ENCODE data around the gene SLC39A1. TPM values are rescaled to one million over a fixed set of nuclear protein-coding genes. Genes with fewer than 3 reads are reported as not detected.

Gene SLC39A1
- total RNA-seq, 1 donor from 2014 or later: 93.2 TPM

DNA sequence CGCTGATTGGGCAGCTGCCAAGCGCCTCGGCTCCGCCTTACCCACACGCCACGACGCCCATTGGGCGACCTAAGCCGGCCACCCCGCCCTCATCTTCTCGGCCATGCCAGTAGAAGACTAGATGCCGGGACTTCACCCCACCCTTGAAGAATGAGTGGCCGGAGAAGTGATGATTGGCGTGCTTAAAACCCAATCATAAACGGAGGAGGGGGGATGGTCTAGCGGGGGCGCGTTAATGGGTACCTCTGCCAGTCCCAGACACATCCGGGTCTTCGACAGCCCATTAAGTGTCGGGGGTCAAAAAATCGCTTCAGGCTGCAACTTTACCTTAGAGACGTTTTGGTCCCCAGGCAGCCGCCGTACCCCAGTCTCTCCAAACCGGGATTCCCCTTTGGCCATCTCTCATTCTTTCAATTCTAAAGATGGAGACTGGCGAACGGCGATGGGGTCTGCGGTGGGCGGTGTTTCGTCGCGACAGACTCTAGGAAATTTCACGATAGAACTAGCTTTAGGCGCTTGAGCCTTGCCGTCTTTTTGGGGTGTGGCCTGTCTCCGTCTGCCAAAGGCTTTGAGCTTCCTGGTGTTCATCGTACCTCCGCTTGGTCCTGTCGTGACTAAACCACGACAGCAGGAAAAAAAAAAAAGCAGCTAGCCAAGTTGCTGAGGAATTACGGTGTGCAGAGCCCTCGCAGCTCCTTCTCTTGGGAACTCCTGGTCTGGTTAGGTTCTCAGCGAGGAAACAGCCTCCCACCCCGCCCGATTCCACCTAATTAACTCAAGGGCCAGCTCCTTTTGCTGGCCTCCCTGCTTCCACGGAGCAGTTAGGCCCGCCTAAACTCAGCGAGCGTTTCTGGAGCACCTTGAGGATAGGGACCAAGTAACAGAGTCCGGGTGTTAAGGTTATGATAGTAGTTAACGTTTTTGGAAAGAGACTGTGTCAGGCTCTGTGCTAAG, 40.1 kb downstream of the SLC39A1 start, which contains the start of gene GATAD2B:
Gene GATAD2B, minus strand, starts transcription at position 1 of the 954 bp plus-strand sequence. CDS start 94,625 bp downstream, outside the sequence.
- TF ChIP-seq CTCF (IDR thresholded peaks at IDR 0.05): no peak
- Mint-ChIP-seq H3K9me3 (ENCODE audit: unreplicated experiment) (no peaks in the 10 kb centered on the region), H3K27ac (ENCODE audit: unreplicated experiment) (peak within 1 kb of the TSS; percentile 96)

DNA sequence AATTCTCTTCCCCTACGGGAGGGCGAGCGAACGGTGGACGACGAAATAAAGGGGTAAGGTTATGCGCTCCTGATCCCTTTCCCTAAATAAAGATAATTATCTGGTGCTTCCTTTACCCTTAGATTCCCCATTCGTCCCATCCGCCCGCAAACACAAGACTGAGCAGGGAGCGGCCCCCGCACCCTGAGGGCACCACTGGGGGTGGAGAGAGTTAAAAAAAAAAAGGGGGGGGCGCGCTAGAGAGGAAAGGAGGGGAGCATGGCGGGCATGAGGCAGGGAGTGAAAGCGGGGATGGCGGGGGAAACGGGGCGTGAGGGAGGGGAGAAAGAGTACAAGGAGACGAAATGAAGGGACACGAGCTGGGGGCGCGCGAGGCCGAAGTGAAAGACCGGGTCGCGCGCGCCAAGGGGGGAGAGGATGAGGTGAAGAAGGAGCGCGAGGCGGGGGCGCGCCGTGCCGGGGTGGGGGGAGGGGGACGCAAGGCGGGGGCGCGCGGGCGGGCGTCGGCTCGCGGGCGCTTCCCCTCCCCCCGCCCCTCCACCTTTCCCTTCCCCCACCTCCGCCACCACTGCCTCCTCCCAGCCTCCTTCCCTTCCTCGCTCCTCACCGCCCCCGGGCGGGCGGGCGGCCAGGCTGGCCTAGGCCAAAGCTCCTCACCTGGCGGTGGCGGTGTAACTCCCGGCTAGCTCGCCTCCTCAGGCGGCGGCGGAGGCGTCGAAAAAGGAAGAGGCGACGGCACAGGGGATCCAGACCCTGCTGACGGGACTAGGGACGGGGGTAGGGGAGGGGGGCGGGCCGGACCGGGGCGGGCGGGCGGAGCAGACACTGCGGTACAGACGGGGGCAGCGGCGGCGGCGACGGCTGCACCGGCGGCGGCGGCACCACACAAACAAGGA, 41.0 kb downstream of the SLC39A1 start:
- H3K9me3 Mint-ChIP-seq (ENCODE audit: unreplicated experiment): no peaks in the 10 kb centered on the region

More for the DNA sequence above, 40.1 kb downstream of the SLC39A1 start, which contains the start of gene GATAD2B:
- peak; percentile 99 for DNase-seq (ENCODE audit: extremely low spot score, unreplicated experiment)
- no peaks in the 10 kb centered on the region for H3K27me3 Mint-ChIP-seq (ENCODE audit: unreplicated experiment)
- peak within 1 kb of the TSS; percentile 93 for H3K4me3 Mint-ChIP-seq (ENCODE audit: unreplicated experiment)
- peaks cover 36% of the 10 kb centered on the region for H3K4me1 Mint-ChIP-seq (ENCODE audit: unreplicated experiment)
- H3K36me3 Mint-ChIP-seq (ENCODE audit: unreplicated experiment): no peaks in the 10 kb centered on the region

GRCh38 chr1:153921803-153922075, 41.6 kb downstream of the SLC39A1 start:
- TF ChIP-seq CTCF (IDR thresholded peaks at IDR 0.05): no peak
- no peaks in the 10 kb centered on the region for H3K9me3 Mint-ChIP-seq (ENCODE audit: unreplicated experiment)
- peak overlapping the region; percentile 92 for H3K4me3 Mint-ChIP-seq (ENCODE audit: unreplicated experiment)
- no peaks in the 10 kb centered on the region for H3K36me3 Mint-ChIP-seq (ENCODE audit: unreplicated experiment)
- no peak for DNase-seq (ENCODE audit: extremely low spot score, unreplicated experiment)
- H3K27me3 Mint-ChIP-seq (ENCODE audit: unreplicated experiment): no peaks in the 10 kb centered on the region
- peaks cover 40% of the 10 kb centered on the region for H3K4me1 Mint-ChIP-seq (ENCODE audit: unreplicated experiment)
- peak overlapping the region; percentile 81 for H3K27ac Mint-ChIP-seq (ENCODE audit: unreplicated experiment)

More for the DNA sequence above, 41.0 kb downstream of the SLC39A1 start:
- H3K4me1 Mint-ChIP-seq (ENCODE audit: unreplicated experiment): peaks cover 40% of the 10 kb centered on the region
- H3K36me3 Mint-ChIP-seq (ENCODE audit: unreplicated experiment): no peaks in the 10 kb centered on the region
- H3K27me3 Mint-ChIP-seq (ENCODE audit: unreplicated experiment): no peaks in the 10 kb centered on the region
- no peak for TF ChIP-seq CTCF (IDR thresholded peaks at IDR 0.05)
- peak overlapping the region; percentile 81 for H3K27ac Mint-ChIP-seq (ENCODE audit: unreplicated experiment)
- DNase-seq (ENCODE audit: extremely low spot score, unreplicated experiment): peak; percentile 84
- H3K4me3 Mint-ChIP-seq (ENCODE audit: unreplicated experiment): peak overlapping the region; percentile 93

- Mint-ChIP-seq H3K4me3 (ENCODE audit: unreplicated experiment) (peak overlapping the region; percentile 92), H3K27ac (ENCODE audit: unreplicated experiment) (peak overlapping the region; percentile 81), H3K27me3 (ENCODE audit: unreplicated experiment) (no peaks in the 10 kb centered on the region), H3K4me1 (ENCODE audit: unreplicated experiment) (peaks cover 40% of the 10 kb centered on the region), H3K9me3 (ENCODE audit: unreplicated experiment) (no peaks in the 10 kb centered on the region), H3K36me3 (ENCODE audit: unreplicated experiment) (no peaks in the 10 kb centered on the region)
- TF ChIP-seq CTCF (IDR thresholded peaks at IDR 0.05): no peak
- no peak for DNase-seq (ENCODE audit: extremely low spot score, unreplicated experiment)
Measured at GRCh38 chr1:153921080-153921802, 42.1 kb downstream of the SLC39A1 start.
